ENCODE results near the gene LEO1. TPM values are rescaled to one million over a fixed set of nuclear protein-coding genes. Genes with fewer than 3 reads are reported as not detected.
A peak's percentile ranks its signal among the peaks of the same experiment; 100 is the strongest.

LEO1 gene
- total RNA-seq, 2 donors from 2014 or later, result 5.7 to 9.9 TPM

GRCh38 chr15:51931016-51931415 lies 40.6 kb downstream of the LEO1 start:
- Histone ChIP-seq H3K27me3 (no peaks in the 10 kb centered on the region), H3K4me1 (no peaks in the 10 kb centered on the region), H3K4me3 (no peak overlapping the region), H3K9me3 (no peaks in the 10 kb centered on the region), H3K36me3 (replicated peaks in 1 of 2; ENCODE audit: insufficient read depth in 1 of 2, low read depth in 2 of 2) (no peaks in the 10 kb centered on the region), H3K27ac (no peak overlapping the region)
- no peak for ATAC-seq
- DNase-seq, result no peak
- no peak for TF ChIP-seq POLR2A (IDR thresholded peaks at IDR 0.05)
- TF ChIP-seq CTCF (IDR thresholded peaks at IDR 0.05), result no peak
- 92 to 100% methylated on average over 2 to 3 of the region's 3 CpGs for WGBS, 2 donors
- intact Hi-C loops (cut with DNase I), result no loop called here

- no peak for ATAC-seq
- no peak overlapping the region for H3K27ac ChIP-seq
- H3K36me3 ChIP-seq (replicated peaks in 1 of 2; ENCODE audit: insufficient read depth in 1 of 2, low read depth in 2 of 2), result peaks cover 0 to 2% of the 10 kb centered on the region in 2 donors
These were observed 44.8 kb downstream of the LEO1 start for GRCh38 chr15:51926809-51927208.

GRCh38 chr15:51924156-51925068 lies 47.2 kb downstream of the LEO1 start:
- TF ChIP-seq CTCF (IDR thresholded peaks at IDR 0.05) (no peak), POLR2A (IDR thresholded peaks at IDR 0.05) (no peak)
- H3K36me3 ChIP-seq (replicated peaks in 1 of 2; ENCODE audit: insufficient read depth in 1 of 2, low read depth in 2 of 2), result peaks cover 0 to 2% of the 10 kb centered on the region in 2 donors
- 69 to 75% methylated on average over 11 of the region's 11 CpGs for WGBS, 2 donors
- ATAC-seq (no peak), DNase-seq (peak in 1 of 4 donors; percentile 15)
- H3K27ac ChIP-seq, result no peak overlapping the region
- no peaks in the 10 kb centered on the region for H3K4me1 ChIP-seq
- H3K27me3 ChIP-seq, result no peaks in the 10 kb centered on the region
- no peaks in the 10 kb centered on the region for H3K9me3 ChIP-seq
- intact Hi-C loops (cut with DNase I), result no loop called here
- no peak overlapping the region for H3K4me3 ChIP-seq

More at GRCh38 chr15:51926809-51927208, 44.8 kb downstream of the LEO1 start:
- no peak for DNase-seq
- intact Hi-C loops (cut with DNase I), result no loop called here
- TF ChIP-seq CTCF (IDR thresholded peaks at IDR 0.05) (no peak), POLR2A (IDR thresholded peaks at IDR 0.05) (no peak)
- 95 to 96% methylated on average over 3 of the region's 3 CpGs for WGBS, 2 donors
- Histone ChIP-seq H3K4me1 (no peaks in the 10 kb centered on the region), H3K27me3 (no peaks in the 10 kb centered on the region), H3K9me3 (no peaks in the 10 kb centered on the region), H3K4me3 (no peak overlapping the region)

GRCh38 chr15:51917493-51917892 lies 54.1 kb downstream of the LEO1 start:
- Histone ChIP-seq H3K36me3 (replicated peaks in 1 of 2; ENCODE audit: insufficient read depth in 1 of 2, low read depth in 2 of 2) (peaks cover 0 to 3% of the 10 kb centered on the region in 2 donors), H3K4me1 (no peaks in the 10 kb centered on the region), H3K27me3 (no peaks in the 10 kb centered on the region), H3K4me3 (no peak overlapping the region), H3K9me3 (no peaks in the 10 kb centered on the region), H3K27ac (no peak overlapping the region)
- no peak for ATAC-seq
- intact Hi-C loops (cut with DNase I), result no loop called here
- WGBS, 2 donors, result 91 to 93% methylated on average over 2 of the region's 2 CpGs
- peak in 1 of 4 donors; percentile 6 for DNase-seq
- TF ChIP-seq CTCF (IDR thresholded peaks at IDR 0.05), result peak in 1 of 7 experiments; percentile 10
- TF ChIP-seq POLR2A (IDR thresholded peaks at IDR 0.05), result no peak

Data from body of pancreas (tissue), 4 donors.